H54 (cell line): ENCODE results near the gene ZNF513.
"Not testable (repeated sequence)": the region's sequence is repeated elsewhere in the genome, so short reads cannot be mapped to it uniquely, and the experiment has no call there.

Experiments used
- DNase-seq: peaks from one replicate; pipeline ENCODE4 v3.0.0; 2011; ENCODE audit warnings: low spot score, mixed read lengths; ENCODE audit not compliant: insufficient read length
- FAIRE-seq: peaks from 3 replicates; lab custom pipeline; 2011; peaks lifted over from hg19 to GRCh38; lab: Jason Lieb, UNC
- POLR2A ChIP-seq: IDR thresholded peaks from 2 replicates; pipeline ENCODE4 v1.6.1; 2011; ENCODE audit warnings: low read depth, mild to moderate bottlenecking, low read length

ZNF513 gene

DNA sequence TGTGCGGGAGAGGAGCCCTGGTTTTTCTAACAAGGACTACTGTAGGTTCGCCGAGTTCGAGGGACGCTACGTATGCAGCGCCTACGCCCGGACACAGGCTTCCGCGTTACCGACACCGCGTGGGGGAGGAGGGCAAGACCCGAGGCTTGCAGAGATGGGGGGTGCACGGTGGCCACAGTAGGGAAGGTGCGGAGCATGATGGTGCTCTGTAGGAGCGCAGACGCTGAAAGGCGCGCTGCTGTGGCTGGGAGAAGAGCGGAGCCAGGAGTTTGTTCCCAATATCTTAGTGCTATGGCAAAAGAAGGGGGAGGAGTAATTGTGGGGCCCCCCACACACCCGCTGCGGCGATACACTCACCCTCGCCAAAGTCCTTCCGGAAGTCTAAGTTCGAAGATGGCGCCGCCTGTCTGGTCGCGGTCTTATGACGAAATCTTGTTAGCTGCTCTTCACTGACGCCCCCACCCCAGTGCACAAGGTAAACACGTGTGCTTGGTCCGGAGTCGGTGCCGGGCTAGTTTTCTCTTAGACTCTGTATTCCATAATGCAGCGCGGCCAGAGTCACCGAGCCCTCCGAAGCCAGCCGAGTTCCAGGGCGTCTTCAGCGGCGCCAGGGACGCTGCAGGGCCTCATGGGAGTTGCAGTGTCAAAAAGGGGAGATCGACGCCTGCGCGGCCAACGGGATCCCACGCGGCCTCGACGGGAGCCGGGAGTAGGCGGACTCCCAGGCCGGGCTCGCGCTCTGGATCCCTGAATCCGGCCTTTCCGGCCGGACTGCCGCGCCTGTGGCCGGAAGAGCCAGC is 24.0 kb downstream of the ZNF513 start, which contains the start of gene GTF3C2:
GTF3C2 (minus strand) TSS at position 383 of the 800 bp plus-strand sequence. CDS start 13,210 bp downstream, outside the sequence.
- FAIRE-seq (no peak), DNase-seq (peak; percentile 89)
- TF ChIP-seq POLR2A: no peak; the same call in none of the 2 replicates

DNA sequence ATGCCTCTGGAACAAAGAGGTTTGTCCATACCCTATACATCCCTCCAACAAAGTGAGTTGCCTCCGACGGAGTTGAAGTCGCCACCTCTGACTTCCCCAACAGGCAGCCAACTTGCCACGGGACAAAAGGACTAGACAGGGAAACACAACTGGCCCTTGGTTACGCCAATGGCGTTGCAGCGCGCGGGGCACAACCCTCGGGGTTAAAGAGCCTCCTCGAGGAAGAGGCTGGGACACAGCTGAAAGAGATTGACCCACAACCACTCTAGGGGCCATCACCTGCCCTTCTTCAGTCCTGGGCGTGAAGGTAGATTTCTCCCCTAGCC is 24.5 kb downstream of the ZNF513 start:
- peak; percentile 18; the same call in 1 of the 2 replicates for TF ChIP-seq POLR2A
- no peak for DNase-seq
- FAIRE-seq: no peak

DNA sequence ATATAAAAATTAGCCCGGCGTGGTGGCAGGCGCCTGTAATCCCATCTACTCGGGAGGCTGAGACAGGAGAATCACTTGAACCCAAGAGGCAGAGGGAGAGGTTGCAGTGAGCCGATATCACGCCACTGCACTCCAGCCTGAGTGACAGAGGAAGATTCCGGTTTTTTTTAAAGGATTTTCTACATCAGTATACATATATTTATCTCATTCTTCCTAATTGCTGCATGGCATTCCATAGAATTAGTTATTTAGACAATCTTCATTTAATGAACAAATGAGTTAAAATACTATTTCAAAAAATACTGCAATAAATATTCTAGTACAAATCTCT is 26.0 kb downstream of the ZNF513 start:
- no peak for FAIRE-seq
- DNase-seq: no peak

DNA sequence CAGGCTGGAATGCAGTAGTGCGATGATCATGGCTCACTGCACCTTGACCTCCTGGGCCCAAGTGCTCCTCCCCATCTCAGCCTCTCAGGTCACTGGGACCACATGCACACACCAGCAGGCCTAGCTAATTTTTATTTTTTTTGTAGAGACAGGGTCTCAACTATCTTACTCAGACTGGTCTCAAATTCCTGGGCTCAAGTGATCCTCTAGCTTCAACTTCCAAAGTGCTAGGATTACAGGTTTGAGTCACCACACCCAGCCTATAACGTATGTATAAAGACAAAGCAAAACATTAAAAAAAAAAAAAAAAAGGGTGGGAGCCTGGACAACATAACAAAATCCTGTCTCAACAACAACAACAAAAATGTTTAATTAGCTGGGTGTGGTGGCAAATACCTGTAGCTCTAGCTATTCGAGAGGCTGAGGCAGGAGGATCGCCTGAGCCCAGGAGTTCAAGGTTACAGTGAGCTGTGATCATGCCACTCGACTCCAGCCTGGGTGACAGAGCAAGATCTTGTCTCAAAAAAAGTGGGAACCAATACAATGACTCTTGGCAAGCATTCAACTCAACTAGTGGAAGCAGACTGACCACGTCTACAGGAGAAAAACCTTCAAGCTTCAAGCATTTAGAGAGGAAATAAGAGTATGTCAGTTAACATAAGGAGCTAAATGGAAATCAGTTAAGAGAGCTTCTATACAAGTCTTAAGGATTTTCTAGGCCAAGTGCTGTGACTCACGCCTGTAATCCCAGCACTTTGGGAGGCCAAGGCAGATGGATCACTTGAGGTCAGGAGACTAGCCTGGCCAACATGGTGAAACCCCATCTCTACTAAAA is 26.6 kb downstream of the ZNF513 start:
- FAIRE-seq: peak; percentile 27
- TF ChIP-seq POLR2A: no peak
- DNase-seq: no peak

More for the DNA sequence above, 26.0 kb downstream of the ZNF513 start:
- no peak for TF ChIP-seq POLR2A

DNA sequence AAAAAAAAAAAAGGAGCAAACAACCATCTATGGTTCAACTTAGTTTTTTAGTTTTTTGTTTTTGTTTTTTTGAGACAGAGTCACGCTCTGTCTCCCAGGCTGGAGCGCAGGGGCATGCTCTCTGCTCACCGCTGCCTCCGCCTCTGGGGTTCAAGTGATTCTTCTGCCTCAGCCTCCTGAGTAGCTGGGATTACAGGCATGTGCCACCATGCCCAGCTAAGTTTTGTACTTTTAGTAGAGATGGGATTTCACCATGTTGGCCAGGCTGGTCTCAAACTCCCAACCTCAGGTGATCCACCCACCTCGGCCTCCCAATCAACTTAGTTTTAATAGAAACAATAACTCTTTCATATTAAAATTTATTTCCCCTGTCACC is 27.2 kb downstream of the ZNF513 start:
- not testable (repeated sequence) for FAIRE-seq, DNase-seq

DNA sequence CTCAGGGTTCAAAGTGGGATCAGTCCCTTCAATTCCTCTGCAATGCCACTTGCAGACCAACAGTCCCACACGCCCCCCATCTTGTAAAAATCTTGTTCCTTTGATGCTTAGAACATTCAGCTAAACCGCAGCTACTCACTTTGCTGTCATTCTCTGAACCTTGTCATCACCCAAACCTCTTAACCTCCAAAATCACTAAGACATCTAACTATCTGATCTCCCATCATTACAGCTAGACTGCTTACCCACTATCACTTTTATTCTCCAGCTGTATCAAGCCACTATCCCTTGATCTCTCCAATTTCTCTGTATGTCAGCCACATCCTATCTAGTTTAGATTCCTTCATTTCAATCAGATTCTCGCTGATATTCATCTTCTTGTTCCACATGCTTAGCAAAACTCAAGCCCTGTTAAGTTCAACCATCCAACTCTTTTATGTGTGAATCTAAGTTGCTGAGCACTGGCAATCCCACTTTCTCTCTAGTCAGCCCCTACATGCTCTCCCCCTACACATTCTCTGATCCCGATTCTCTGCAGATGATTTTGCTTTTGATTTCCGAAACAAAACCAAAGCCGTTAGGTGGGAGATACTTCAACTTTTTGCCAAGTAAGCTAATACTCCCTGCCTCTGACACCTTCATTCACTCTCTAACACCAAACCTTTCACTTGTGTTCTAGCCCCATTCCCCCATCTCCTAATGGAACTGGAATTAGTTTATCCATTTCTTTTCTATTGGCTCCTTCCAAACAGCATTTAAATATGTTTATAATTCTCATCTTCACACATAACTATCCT is 28.5 kb downstream of the ZNF513 start:
- DNase-seq (no peak), FAIRE-seq (no peak)
- no peak for TF ChIP-seq POLR2A

DNA sequence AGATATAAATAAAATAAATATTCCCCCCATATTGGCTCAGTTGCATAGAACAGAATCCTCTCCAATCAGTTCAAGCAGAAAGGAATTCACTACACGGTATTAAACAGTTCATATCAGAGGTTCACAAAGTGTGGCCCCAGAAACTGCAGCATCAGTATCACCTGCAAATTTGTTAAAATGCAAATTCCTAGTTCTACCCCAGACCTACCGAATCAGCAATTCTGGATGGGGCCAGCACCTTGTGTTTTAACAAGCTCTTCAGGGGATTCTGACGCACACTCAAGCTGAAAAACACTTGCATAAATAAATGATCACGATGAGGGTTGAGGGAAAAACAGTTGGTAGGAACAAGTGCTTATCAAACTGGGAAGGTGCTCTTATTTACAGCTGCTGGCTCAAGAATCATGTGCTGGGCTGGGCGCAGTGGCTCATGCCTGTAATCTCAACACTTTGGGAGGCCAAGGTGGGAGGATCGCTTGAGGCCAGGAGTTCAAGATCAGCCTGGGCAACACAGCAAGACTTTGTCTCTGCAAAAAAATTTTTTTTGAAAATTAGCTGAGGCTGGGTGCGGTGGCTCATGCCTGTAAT is 30.3 kb downstream of the ZNF513 start:
- TF ChIP-seq POLR2A: no peak
- no peak for DNase-seq
- FAIRE-seq: no peak

DNA sequence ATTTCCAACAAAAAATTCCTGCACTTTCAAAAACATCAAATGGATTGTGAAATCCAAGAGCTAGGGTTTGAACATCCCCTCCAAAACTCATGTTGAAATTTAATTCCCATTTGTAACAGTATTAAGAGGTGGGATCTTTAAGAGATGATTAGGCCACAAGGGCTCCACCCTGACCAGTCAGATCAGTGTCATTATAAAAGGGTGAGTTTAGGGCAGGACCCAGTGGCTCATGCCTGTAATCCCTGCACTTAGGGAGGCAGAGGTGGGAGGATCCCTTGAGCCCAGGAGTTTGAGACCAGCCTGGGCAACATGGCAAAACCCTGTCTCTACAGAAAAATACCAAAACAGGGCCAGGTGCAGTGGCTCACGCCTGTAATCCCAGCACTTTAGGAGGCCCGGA is 32.9 kb downstream of the ZNF513 start:
- FAIRE-seq (no peak), DNase-seq (no peak)
- TF ChIP-seq POLR2A: no peak

DNA sequence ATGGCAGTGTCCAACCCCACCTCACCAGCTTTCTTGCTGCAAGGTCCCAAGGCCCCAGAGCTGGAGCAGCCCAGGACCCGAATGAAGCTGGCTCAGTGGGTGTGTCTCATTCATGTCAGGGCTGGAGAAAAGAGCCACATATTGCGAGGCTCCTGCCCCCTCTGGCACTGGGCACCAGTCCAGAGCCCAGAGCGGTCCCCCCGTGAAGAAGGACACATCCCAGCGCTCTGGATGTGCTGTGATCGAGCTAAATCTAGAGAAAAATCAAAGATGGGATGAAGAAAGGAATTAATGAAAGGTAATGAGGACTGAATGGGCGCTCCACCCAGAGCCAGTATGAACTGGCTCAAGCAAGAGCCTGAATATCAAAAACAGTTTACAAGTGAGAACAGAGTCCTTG is 44.4 kb downstream of the ZNF513 start:
- no peak for TF ChIP-seq POLR2A
- no peak for FAIRE-seq
- DNase-seq: no peak

DNA sequence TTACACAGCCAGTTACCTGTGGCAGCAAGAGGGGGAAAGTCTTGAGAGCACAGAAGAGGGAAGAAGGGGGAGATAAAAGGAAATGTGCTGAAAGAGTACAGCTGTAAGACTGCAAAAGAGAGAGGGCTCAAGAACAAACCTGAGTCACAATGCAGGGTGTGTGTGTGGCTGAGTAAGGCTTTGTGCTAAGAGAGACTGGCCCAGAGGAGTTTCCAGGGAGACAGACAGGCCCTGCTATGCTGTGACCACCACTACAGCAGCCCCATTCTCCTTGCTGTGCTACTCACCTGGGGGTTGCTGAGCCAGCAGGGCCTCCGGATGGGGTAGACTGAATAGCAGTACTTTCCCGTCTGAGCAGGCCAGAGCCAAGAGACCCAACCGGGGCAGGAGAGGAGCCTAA is 45.2 kb downstream of the ZNF513 start:
- TF ChIP-seq POLR2A: no peak
- FAIRE-seq (no peak), DNase-seq (no peak)
